Measurements from ENCODE around the gene EIF5B.

DNA sequence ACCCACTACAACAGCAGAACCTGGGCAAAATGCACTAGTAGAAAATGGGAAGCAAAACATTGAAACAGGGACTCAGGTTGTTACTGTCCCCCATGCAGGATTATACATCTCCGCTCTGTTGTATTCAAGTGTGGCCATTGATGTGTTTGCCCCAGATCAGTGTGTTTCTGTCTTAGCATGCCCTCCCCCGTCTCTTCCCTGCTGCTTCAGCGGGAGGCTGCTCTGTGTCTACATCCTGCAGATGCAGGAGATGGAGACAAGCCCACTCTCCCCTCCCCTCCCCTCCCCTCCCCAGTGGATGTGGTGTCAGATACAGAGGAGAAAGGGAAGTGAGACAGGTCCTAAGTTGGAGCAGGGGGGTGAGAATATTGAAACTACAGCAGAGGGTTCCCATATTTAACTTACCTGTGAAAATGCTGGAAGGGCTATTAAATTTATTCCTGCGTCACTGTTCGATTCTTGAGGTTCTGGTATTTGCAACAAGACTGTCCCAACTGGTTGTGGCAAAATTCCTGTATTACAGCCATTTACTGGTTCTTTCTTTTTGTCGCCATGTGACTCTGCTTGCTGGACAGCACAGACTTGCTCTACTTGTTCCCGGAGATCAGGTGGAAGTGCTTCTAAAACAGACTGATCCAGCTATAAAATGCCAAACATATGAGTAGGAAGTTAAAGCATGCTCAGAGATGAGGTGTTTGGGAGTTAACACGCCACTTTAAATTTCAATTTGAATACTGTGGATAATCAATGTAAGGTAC lies 67.0 kb downstream of the EIF5B start:
- TF ChIP-seq POLR2A (IDR thresholded peaks at IDR 0.05), result no peak
- TF ChIP-seq, protein P1, sequence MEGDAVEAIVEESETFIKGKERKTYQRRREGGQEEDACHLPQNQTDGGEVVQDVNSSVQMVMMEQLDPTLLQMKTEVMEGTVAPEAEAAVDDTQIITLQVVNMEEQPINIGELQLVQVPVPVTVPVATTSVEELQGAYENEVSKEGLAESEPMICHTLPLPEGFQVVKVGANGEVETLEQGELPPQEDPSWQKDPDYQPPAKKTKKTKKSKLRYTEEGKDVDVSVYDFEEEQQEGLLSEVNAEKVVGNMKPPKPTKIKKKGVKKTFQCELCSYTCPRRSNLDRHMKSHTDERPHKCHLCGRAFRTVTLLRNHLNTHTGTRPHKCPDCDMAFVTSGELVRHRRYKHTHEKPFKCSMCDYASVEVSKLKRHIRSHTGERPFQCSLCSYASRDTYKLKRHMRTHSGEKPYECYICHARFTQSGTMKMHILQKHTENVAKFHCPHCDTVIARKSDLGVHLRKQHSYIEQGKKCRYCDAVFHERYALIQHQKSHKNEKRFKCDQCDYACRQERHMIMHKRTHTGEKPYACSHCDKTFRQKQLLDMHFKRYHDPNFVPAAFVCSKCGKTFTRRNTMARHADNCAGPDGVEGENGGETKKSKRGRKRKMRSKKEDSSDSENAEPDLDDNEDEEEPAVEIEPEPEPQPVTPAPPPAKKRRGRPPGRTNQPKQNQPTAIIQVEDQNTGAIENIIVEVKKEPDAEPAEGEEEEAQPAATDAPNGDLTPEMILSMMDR (IDR thresholded peaks at IDR 0.05), result no peak

Measured in lower leg skin (tissue), 3 donors.